Measurements from ENCODE around the gene ASTN2.

- no peak for TF ChIP-seq POLR2A (IDR thresholded peaks at IDR 0.05)
- TF ChIP-seq, protein P1, sequence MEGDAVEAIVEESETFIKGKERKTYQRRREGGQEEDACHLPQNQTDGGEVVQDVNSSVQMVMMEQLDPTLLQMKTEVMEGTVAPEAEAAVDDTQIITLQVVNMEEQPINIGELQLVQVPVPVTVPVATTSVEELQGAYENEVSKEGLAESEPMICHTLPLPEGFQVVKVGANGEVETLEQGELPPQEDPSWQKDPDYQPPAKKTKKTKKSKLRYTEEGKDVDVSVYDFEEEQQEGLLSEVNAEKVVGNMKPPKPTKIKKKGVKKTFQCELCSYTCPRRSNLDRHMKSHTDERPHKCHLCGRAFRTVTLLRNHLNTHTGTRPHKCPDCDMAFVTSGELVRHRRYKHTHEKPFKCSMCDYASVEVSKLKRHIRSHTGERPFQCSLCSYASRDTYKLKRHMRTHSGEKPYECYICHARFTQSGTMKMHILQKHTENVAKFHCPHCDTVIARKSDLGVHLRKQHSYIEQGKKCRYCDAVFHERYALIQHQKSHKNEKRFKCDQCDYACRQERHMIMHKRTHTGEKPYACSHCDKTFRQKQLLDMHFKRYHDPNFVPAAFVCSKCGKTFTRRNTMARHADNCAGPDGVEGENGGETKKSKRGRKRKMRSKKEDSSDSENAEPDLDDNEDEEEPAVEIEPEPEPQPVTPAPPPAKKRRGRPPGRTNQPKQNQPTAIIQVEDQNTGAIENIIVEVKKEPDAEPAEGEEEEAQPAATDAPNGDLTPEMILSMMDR (IDR thresholded peaks at IDR 0.05) = no peak
Observed at GRCh38 chr9:117000196-117000723, 414.6 kb downstream of the ASTN2 start.

Measured in Peyer's patch (tissue), 4 donors.